Kidney (tissue), 14 donors: ENCODE results near the gene SUCO. TPM values are rescaled to one million over a fixed set of nuclear protein-coding genes. Genes with fewer than 3 reads are reported as not detected.
A peak's percentile ranks its signal among the peaks of the same experiment; 100 is the strongest.

Source experiments
- DNase-seq, 5 donors: peaks; one replicate each; pipeline ENCODE4 v3.0.0-alpha.2; 2013 to 2020
- FAIRE-seq: peaks from 2 replicates; lab custom pipeline; 2012; peaks lifted over from hg19 to GRCh38; lab: Jason Lieb, UNC
- H3K27ac ChIP-seq, 2 donors: one replicate each; pipeline ENCODE4 v1.7.0; 2013; ENCODE audit warnings: low read depth in 2 of 2, low read length in 2 of 2, inconsistent platforms in 1 of 2
- H3K27me3 ChIP-seq: one replicate; pipeline ENCODE4 v1.7.1; 2013; ENCODE audit warnings: low read length, inconsistent platforms; ENCODE audit not compliant: control insufficient read depth, insufficient read depth
- H3K36me3 ChIP-seq, 3 donors: one replicate each; pipeline versions ENCODE4 v1.7.0 to v1.7.1; 2013; ENCODE audit warnings: low read length in 3 of 3, control low read depth in 1 of 3, inconsistent platforms in 1 of 3; ENCODE audit not compliant: insufficient read depth in 3 of 3, control insufficient read depth in 2 of 3
- H3K4me1 ChIP-seq, 3 donors: one replicate each; pipeline versions ENCODE4 v1.7.0 to v1.7.1; 2013; ENCODE audit warnings: low read length in 3 of 3, inconsistent platforms in 1 of 3, low read depth in 1 of 3; ENCODE audit not compliant: control insufficient read depth in 2 of 3, insufficient read depth in 2 of 3
- H3K4me3 ChIP-seq, 3 donors: one replicate each; pipeline versions ENCODE4 v1.7.0 to v1.8.1; 2013; ENCODE audit warnings: low read length in 3 of 3, control low read depth in 1 of 3, inconsistent platforms in 1 of 3
- H3K9ac ChIP-seq, 3 donors: one replicate each; pipeline versions ENCODE4 v1.7.0 to v1.7.1; 2013; ENCODE audit warnings: low read length in 3 of 3, control low read depth in 1 of 3, inconsistent platforms in 1 of 3
- H3K9me3 ChIP-seq, 3 donors: one replicate each; pipeline versions ENCODE4 v1.7.0 to v1.7.1; 2013; ENCODE audit warnings: low read length in 3 of 3, control low read depth in 1 of 3, inconsistent platforms in 1 of 3; ENCODE audit not compliant: control insufficient read depth in 2 of 3, insufficient read depth in 1 of 3
- CTCF ChIP-seq: IDR thresholded peaks from 3 replicates; pipeline ENCODE4 v1.5.1; 2012; ENCODE audit warnings: mild to moderate bottlenecking, moderate library complexity, borderline replicate concordance; ENCODE audit not compliant: insufficient read depth; ENCODE audit errors: extremely low read depth
- intact Hi-C: fragments of 100-400 bp; cut with DNase I; formaldehyde crosslinking; loops from one replicate; pipeline ENCODE4 v1.11.1; 2022
- polyA plus RNA-seq: library from polyadenylated mRNA; stranded (reverse); fragments of 350-450 nt; fragmentation: Illumina TruSeq; extraction: RNeasy Lipid Tissue Mini Kit (QIAGEN cat#74804); gene quantifications from one replicate; pipeline ENCODE4 v1.2.3, GENCODE V29; 2014; ENCODE audit warnings: low read depth, low replicate concordance; ENCODE audit not compliant: insufficient read depth
- total RNA-seq: library from RNA; stranded (reverse); fragmentation: NEBNext Ultra II Directional; extraction: Animal tissue kit (Norgen Biotek cat#: 25700); gene quantifications from one replicate; pipeline ENCODE4 v1.2.1, GENCODE V29; 2021
- donor health status: control.
- donor health status: control.
- donor health status: control.
- donor health status: control.
- donor health status: control.
- donor health status: DM: yes; HTN: yes; CAD: no.
- donor health status: Normal renal cell carcinoma (clear cell type).

SUCO gene
- total and polyA plus RNA-seq, 2 donors from 2014 or later = 9.8 to 40.0 TPM

GRCh38 chr1:172530000-172530399 lies 3.0 kb upstream of the SUCO start:
- TF ChIP-seq CTCF = no peak
- intact Hi-C loops = no loop called here
- Histone ChIP-seq H3K4me3 (no peak overlapping the region), H3K27ac (no peak overlapping the region), H3K9me3 (no peaks in the 10 kb centered on the region), H3K36me3 (no peaks in the 10 kb centered on the region), H3K9ac (no peak overlapping the region), H3K4me1 (peaks cover 2 to 12% (median 3%) of the 10 kb centered on the region in 3 donors), H3K27me3 (no peaks in the 10 kb centered on the region)
- FAIRE-seq (no peak), DNase-seq (no peak)

- no peak for DNase-seq
- peak overlapping the region; percentile 95 to 97 for H3K27ac ChIP-seq
- FAIRE-seq = no peak
Measured at GRCh38 chr1:172531412-172532182, 1.4 kb upstream of the SUCO start.

DNA sequence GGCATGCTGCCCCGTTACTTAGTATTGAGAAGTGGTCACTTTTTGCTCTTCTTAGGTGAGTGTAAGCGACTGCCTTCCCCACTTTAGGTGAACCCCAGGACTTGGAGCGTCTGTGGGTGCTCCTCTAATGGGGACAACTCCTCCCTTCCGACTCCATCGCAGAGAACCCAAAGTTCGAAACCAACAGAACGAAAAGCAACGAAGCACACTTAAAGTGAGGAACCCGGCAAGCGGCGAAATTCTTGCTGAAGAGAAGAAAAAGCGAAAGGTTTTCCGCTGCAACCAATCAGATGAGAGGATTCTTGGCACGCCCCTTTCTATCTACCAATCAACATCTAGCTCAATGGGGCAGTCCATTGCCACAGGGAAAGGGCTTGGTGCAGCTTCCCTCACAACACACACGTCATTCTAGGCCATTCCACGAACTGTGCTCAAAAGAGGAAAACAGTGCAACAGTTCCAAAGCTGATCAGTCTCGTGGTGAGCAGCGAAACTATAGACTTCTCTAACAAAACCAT lies 709 bp upstream of the SUCO start:
- H3K36me3 ChIP-seq = no peaks in the 10 kb centered on the region
- H3K4me1 ChIP-seq = peaks cover 3 to 17% (median 3%) of the 10 kb centered on the region in 3 donors
- FAIRE-seq (peak; percentile 93), DNase-seq (peak; percentile 88 to 99 (median 96))
- H3K9me3 ChIP-seq = no peaks in the 10 kb centered on the region
- peak overlapping the region; percentile 95 to 97 for H3K27ac ChIP-seq
- H3K9ac ChIP-seq = peak overlapping the region; percentile 67 to 100 (median 70)
- TF ChIP-seq CTCF = no peak
- peak overlapping the region; percentile 86 to 99 (median 98) for H3K4me3 ChIP-seq
- H3K27me3 ChIP-seq = no peaks in the 10 kb centered on the region
- intact Hi-C loops = no loop called here

More at GRCh38 chr1:172531412-172532182, 1.4 kb upstream of the SUCO start:
- intact Hi-C loops = no loop called here
- Histone ChIP-seq H3K36me3 (no peaks in the 10 kb centered on the region), H3K9me3 (no peaks in the 10 kb centered on the region), H3K9ac (peak overlapping the region; percentile 67 to 100 (median 70)), H3K4me1 (peaks cover 3 to 17% (median 3%) of the 10 kb centered on the region in 3 donors), H3K27me3 (no peaks in the 10 kb centered on the region), H3K4me3 (peak overlapping the region; percentile 86 to 99 (median 98))
- TF ChIP-seq CTCF = no peak
